IPS-18a (cell line): ENCODE measurements around the gene AUTS2.

Experiments used
- H3K27ac ChIP-seq: one replicate; pipeline ENCODE4 v1.5.1; 2013; ENCODE audit warnings: low read length
- H3K27me3 ChIP-seq: one replicate; pipeline ENCODE4 v1.6.1; 2013; ENCODE audit warnings: mild to moderate bottlenecking, low read length; ENCODE audit not compliant: control insufficient read depth, insufficient read depth
- H3K36me3 ChIP-seq: one replicate; pipeline ENCODE4 v1.6.1; 2013; ENCODE audit warnings: low read depth, low read length; ENCODE audit not compliant: control insufficient read depth
- H3K4me1 ChIP-seq: one replicate; pipeline ENCODE4 v1.6.1; 2013; ENCODE audit warnings: low read depth, low read length; ENCODE audit not compliant: control insufficient read depth
- H3K4me3 ChIP-seq: one replicate; pipeline ENCODE4 v1.5.1; 2013; ENCODE audit warnings: low read length
- H3K9ac ChIP-seq: one replicate; pipeline ENCODE4 v1.6.1; 2013; ENCODE audit warnings: mild to moderate bottlenecking, low read length, moderate library complexity
- H3K9me3 ChIP-seq: one replicate; pipeline ENCODE4 v1.6.1; 2013; ENCODE audit warnings: low read depth, low read length; ENCODE audit not compliant: control insufficient read depth

The AUTS2 gene

GRCh38 chr7:70372768-70373515, 774.7 kb downstream of the AUTS2 start:
- no peak overlapping the region for H3K4me3 ChIP-seq

GRCh38 chr7:70374772-70375533, 776.7 kb downstream of the AUTS2 start:
- no peaks in the 10 kb centered on the region for H3K4me1 ChIP-seq
- no peak overlapping the region for H3K4me3 ChIP-seq
- no peaks in the 10 kb centered on the region for H3K27me3 ChIP-seq
- no peaks in the 10 kb centered on the region for H3K9me3 ChIP-seq
- H3K27ac ChIP-seq, result no peak overlapping the region
- H3K9ac ChIP-seq, result no peak overlapping the region
- H3K36me3 ChIP-seq, result no peaks in the 10 kb centered on the region

More at GRCh38 chr7:70372768-70373515, 774.7 kb downstream of the AUTS2 start:
- H3K36me3 ChIP-seq, result no peaks in the 10 kb centered on the region
- H3K27me3 ChIP-seq, result no peaks in the 10 kb centered on the region
- no peak overlapping the region for H3K27ac ChIP-seq
- H3K9me3 ChIP-seq, result no peaks in the 10 kb centered on the region
- no peak overlapping the region for H3K9ac ChIP-seq
- H3K4me1 ChIP-seq, result no peaks in the 10 kb centered on the region

- Histone ChIP-seq H3K27ac (no peak overlapping the region), H3K9me3 (no peaks in the 10 kb centered on the region), H3K9ac (no peak overlapping the region), H3K36me3 (no peaks in the 10 kb centered on the region), H3K4me1 (no peaks in the 10 kb centered on the region), H3K4me3 (no peak overlapping the region), H3K27me3 (no peaks in the 10 kb centered on the region)
These were observed 778.3 kb downstream of the AUTS2 start for GRCh38 chr7:70376561-70377031.

- no peak overlapping the region for H3K27ac ChIP-seq
- no peaks in the 10 kb centered on the region for H3K4me1 ChIP-seq
- H3K9me3 ChIP-seq, result no peaks in the 10 kb centered on the region
- H3K36me3 ChIP-seq, result no peaks in the 10 kb centered on the region
- no peak overlapping the region for H3K4me3 ChIP-seq
- H3K27me3 ChIP-seq, result no peaks in the 10 kb centered on the region
- H3K9ac ChIP-seq, result no peak overlapping the region
These were observed 779.7 kb downstream of the AUTS2 start for GRCh38 chr7:70377957-70378356.

GRCh38 chr7:70379210-70379609, 780.9 kb downstream of the AUTS2 start:
- H3K4me3 ChIP-seq, result no peak overlapping the region
- no peak overlapping the region for H3K27ac ChIP-seq
- no peaks in the 10 kb centered on the region for H3K9me3 ChIP-seq

GRCh38 chr7:70380421-70381015, 782.2 kb downstream of the AUTS2 start:
- Histone ChIP-seq H3K27ac (no peak overlapping the region), H3K4me3 (no peak overlapping the region), H3K4me1 (no peaks in the 10 kb centered on the region), H3K9ac (no peak overlapping the region), H3K9me3 (no peaks in the 10 kb centered on the region), H3K27me3 (no peaks in the 10 kb centered on the region), H3K36me3 (no peaks in the 10 kb centered on the region)

More at GRCh38 chr7:70379210-70379609, 780.9 kb downstream of the AUTS2 start:
- Histone ChIP-seq H3K4me1 (no peaks in the 10 kb centered on the region), H3K36me3 (no peaks in the 10 kb centered on the region), H3K27me3 (no peaks in the 10 kb centered on the region), H3K9ac (no peak overlapping the region)

- no peak overlapping the region for H3K4me3 ChIP-seq
- H3K27ac ChIP-seq, result no peak overlapping the region
- no peaks in the 10 kb centered on the region for H3K36me3 ChIP-seq
- no peaks in the 10 kb centered on the region for H3K9me3 ChIP-seq
- no peaks in the 10 kb centered on the region for H3K4me1 ChIP-seq
- no peaks in the 10 kb centered on the region for H3K27me3 ChIP-seq
- no peak overlapping the region for H3K9ac ChIP-seq
These were observed 784.9 kb downstream of the AUTS2 start for GRCh38 chr7:70383066-70383782.

- H3K27ac ChIP-seq, result no peak overlapping the region
- H3K27me3 ChIP-seq, result no peaks in the 10 kb centered on the region
- H3K4me1 ChIP-seq, result no peaks in the 10 kb centered on the region
- no peak overlapping the region for H3K9ac ChIP-seq
- H3K36me3 ChIP-seq, result no peaks in the 10 kb centered on the region
- H3K4me3 ChIP-seq, result no peak overlapping the region
- no peaks in the 10 kb centered on the region for H3K9me3 ChIP-seq
These were observed 785.7 kb downstream of the AUTS2 start for GRCh38 chr7:70384024-70384423.

GRCh38 chr7:70384891-70385290, 786.6 kb downstream of the AUTS2 start:
- H3K4me3 ChIP-seq, result no peak overlapping the region
- H3K36me3 ChIP-seq, result no peaks in the 10 kb centered on the region
- H3K4me1 ChIP-seq, result no peaks in the 10 kb centered on the region
- H3K9ac ChIP-seq, result no peak overlapping the region
- H3K27ac ChIP-seq, result no peak overlapping the region
- no peaks in the 10 kb centered on the region for H3K9me3 ChIP-seq
- no peaks in the 10 kb centered on the region for H3K27me3 ChIP-seq

GRCh38 chr7:70387217-70387616, 788.9 kb downstream of the AUTS2 start:
- Histone ChIP-seq H3K9ac (no peak overlapping the region), H3K27ac (no peak overlapping the region), H3K27me3 (no peaks in the 10 kb centered on the region), H3K36me3 (no peaks in the 10 kb centered on the region), H3K4me1 (no peaks in the 10 kb centered on the region), H3K4me3 (no peak overlapping the region), H3K9me3 (no peaks in the 10 kb centered on the region)

- Histone ChIP-seq H3K27me3 (no peaks in the 10 kb centered on the region), H3K4me1 (peaks cover 12% of the 10 kb centered on the region), H3K27ac (no peak overlapping the region), H3K9me3 (no peaks in the 10 kb centered on the region), H3K9ac (no peak overlapping the region), H3K36me3 (no peaks in the 10 kb centered on the region), H3K4me3 (no peak overlapping the region)
These were observed 791.4 kb downstream of the AUTS2 start for GRCh38 chr7:70389531-70390151.
